ENCODE measurements around the gene CYREN.
"Not testable (repeated sequence)": the region's sequence is repeated elsewhere in the genome, so short reads cannot be mapped to it uniquely, and the experiment has no call there.

The CYREN gene

GRCh38 chr7:135170274-135170997 is at the start of gene CYREN:
TSS of gene CYREN (minus strand) at chr7:135170707. CDS start at chr7:135168922, 1,785 bp downstream.
- peak; percentile 79 to 92 for DNase-seq

GRCh38 chr7:135217645-135218509 is 47.4 kb upstream of the CYREN start:
- no peak for DNase-seq

DNA sequence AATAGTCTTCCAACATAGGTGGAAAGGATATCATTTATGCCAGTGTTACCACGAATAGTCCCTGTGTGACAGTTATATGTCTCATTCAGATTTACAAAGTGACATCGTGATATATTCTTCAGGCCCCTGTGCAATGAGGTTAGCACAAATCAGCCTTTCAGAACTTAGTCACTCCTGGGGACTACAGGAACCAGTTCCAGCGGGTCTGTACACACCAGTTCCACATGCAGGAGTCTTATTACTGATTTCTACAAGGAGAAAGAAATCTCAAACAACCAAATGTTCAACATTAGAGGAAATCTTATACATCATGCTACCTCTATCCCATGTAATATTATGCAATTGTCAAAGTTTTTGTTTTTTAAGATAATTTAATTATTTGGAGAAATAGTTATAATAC is 45.2 kb upstream of the CYREN start:
- no peak for DNase-seq

GRCh38 chr7:135215180-135215579 is 44.7 kb upstream of the CYREN start:
- no peak for DNase-seq

- DNase-seq, result no peak
These were observed 43.3 kb upstream of the CYREN start for GRCh38 chr7:135213831-135214230.

DNA sequence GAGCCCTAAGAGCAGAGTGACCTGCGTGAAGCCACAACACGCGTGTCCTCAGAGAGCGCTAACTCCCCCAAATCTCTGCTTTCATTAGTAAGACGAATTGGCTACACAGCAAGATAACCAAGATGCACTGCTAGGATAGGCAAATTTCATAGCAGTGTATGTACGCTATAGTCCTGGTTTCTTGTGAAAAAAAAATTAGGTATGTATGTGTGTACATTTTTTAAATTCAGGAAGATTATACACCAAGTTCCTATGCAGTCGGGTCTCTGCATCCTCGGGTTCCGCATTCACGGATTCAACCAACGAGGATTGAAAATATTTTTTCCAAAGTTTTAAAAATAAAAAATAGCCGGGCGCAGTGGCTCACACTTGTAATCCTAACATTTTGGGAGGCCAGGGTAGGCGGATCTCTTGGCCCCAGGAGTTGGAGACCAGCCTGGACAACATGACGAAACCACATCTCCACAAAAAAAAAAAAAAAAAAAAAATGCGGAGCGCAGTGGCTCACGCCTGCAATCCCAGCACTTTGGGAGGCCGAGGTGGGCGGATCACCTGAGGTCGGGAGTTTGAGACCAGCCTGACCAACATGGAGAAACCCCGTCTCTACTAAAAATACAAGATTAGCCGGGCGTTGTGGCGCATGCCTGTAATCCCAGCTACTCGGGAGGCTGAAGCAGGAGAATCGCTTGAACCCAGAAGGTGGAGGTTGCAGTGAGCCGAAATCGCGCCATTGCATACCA is 41.6 kb upstream of the CYREN start:
- not testable (repeated sequence) for DNase-seq

- peak; percentile 66 to 85 for DNase-seq
These were observed 40.9 kb upstream of the CYREN start, which contains the start of gene WDR91 for GRCh38 chr7:135211179-135211945. TSS of gene WDR91 (minus strand) at chr7:135211526. CDS start at chr7:135211502, 24 bp downstream.

DNA sequence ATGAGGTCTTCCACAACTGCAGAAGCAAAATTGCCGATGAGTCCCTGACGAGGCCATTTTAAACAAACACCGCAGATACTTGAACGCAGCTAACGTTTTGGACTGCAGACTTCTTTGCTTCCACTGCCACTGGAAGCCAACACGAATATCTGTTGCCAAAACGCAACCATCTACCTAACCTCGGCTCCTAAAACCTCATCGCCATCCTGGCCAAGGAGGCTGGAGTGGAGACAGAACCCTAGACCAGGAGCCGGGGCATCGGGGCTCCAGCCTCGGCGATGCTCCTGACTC is 40.3 kb upstream of the CYREN start:
- peak in 1 of 2 experiments; percentile 10 for DNase-seq

DNA sequence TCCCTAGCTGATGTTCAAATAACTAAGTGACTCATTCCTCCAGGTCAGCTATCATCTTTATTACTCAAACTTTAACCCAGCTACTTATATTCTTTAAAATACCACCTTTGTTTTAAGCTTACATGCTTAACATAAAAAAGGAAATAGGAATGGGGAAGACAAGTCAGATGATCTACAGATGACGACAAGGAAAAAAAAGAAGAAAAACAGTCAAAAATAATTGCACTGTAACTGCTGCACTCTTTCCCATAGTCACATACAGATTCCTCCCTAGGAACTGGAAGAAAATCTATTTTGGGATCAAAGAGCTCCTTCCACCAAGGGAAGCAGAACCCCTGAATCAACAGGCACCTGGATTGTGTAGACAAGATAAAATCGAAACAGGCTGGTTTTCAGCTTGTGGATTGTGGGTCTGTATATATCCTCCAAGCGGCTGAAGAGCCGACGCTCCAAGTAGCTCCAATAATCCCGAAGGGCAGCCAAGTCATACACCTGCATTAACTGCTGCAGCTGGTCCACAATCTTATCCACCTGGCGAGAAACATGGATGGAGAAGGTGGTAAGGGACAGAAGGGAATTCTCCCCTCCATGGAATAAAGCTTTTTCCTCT is 38.8 kb upstream of the CYREN start:
- DNase-seq, result no peak

DNA sequence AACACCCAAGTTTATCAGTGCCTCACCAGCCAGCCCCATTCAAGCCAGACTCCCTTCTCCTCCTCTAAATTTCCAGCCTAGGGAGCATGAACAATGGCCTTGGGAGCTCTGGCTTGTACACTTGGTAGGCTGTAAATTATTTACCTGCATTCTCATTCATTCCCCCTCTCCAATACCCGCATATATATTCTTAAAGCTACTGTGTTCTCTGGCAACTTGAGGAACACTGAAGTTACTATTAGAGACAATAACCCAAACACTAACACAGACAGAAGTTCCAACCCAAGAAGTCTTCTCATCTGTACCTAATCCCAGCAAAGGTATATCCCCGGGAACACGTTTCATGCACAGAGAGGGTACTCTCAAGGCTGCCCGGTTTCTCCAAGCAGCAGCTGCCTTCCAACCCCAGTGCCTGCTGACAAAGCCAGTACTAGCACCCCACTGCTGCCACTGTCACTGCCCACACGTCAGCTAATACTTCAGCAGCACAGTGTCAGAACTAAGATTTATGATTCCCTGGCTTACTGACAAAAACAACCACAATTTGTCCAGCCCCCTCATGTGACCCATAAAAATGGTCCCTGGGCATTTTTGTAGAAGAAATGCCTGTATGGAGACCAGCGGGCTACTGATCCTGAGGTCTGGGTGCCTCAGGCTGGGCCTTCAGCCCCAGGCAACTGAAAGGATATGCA is 37.7 kb upstream of the CYREN start:
- DNase-seq, result no peak

GRCh38 chr7:135207406-135208101 is 37.0 kb upstream of the CYREN start:
- DNase-seq, result no peak

DNA sequence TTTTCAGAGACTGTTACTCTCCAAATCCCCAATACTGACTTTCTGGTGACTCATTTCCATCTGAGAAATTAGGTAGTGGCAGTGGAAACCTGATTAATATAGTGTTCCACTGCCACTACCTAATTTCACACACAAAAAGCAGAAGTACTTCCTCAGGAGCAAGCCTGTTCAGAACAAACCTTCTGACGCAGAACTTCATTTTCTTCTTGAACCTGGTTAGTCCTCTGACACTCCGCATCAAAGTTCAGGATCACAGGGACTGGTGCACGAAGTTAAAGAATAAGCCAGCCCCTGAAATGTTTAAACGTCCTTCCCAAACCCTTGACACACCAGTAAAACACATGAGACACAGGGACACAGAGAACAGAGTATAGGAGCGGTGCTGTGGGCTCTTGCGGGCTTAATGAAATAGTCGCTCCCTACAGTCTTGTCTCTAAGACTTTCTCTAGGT is 36.5 kb upstream of the CYREN start:
- no peak for DNase-seq

GRCh38 chr7:135205850-135206249 is 35.3 kb upstream of the CYREN start:
- no peak for DNase-seq

DNA sequence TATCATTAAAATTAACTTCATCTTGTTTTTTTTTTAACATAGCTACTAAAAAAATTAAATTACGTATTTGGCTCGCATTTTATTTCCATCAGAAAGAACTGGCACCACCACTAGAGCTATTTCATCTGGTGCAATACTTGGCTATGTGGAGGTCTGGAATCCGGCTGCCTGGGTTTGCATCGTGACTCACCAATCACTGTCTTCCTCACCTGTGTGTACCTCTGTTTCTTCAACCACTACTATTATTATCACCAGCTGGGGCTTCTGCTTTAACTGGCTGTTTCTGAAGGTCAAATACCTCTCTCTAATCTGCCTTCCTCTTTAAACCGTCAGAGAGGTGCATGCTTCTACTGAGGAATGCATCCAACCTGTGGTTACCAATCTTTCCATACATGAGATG is 34.4 kb upstream of the CYREN start:
- no peak for DNase-seq

DNA sequence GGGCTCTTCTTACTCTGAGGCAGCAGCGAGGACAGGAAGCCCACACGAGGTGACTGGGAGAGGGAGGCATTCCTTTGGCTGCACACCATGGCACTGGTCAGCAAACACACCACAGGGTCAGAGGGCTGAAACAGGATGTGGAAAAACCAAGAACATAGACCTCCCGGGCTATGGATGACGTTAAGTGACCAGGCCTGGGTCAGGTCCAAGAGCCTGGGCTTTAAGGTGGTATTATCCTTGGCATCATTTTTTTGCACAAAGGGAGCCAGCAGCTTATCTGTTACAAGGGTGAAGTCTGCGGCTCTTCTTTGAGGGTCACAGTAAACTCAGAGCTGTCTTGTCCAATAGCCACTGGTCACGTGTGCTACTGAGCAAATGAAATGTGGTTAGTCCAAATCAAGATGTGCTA is 33.8 kb upstream of the CYREN start:
- no peak for DNase-seq

DNA sequence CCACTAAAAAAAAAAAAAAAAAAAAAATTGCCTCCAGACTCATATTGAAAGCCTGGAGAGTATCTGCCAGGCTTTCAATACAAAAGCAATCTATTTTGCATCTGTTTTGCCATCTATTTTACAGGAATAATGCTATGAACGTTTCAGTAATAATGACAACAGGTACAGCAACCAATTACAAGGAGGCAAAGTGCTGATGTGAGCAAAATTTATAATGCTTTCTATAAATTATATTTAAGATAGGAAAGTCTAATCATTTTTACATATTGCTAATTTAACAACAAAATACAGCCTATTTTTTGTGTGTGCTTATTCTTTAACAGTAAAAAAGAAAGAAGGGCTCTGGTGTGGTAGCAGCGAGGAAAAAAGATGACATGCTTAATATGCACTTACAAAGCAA is 30.8 kb upstream of the CYREN start:
- DNase-seq, result no peak

DNA sequence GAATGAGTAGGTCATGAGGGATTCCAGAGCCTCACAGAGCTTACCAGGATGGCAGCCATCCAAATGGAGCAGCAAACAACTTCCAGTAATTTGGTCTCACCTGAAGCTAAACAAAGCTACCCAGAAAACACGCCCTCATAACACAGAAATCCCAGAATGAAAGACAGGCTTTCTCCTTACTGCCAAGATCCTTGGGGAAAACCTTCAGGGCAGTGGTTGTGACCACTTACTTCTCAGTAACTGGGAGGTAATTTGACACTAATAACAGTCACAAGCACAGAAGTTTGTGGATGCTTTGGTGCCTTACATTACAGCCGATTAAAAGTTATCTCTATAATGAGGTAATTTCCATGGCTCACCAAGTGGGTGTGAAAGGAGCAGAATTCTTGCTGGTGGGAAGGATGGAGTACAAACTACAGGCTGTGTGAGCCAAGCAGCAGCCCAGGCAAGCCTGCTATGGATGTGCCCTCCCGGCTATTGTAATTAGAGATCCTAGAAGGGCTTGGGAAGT is 30.4 kb upstream of the CYREN start:
- no peak for DNase-seq

DNA sequence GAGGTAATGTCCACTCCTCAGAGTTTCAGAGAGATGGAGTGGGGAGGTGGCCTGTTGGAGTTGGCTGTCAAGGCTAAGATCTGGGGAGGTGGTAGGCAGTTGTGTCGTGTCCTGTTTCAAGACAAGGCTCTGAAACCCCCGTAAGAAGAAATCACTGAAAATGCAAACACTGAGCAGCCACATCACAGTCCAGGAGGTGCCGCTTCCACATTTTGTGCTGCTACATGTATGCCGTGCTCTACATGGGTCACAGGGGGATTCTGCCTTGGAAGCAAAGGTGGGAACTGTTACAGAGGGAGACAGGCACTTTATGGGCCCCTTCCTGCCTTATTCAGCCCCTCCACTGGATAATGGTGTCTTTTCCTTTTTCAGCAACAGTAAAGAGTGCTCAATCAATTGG is 28.9 kb upstream of the CYREN start:
- no peak for DNase-seq

- DNase-seq, result no peak
These were observed 27.6 kb upstream of the CYREN start for GRCh38 chr7:135197906-135198655.

DNA sequence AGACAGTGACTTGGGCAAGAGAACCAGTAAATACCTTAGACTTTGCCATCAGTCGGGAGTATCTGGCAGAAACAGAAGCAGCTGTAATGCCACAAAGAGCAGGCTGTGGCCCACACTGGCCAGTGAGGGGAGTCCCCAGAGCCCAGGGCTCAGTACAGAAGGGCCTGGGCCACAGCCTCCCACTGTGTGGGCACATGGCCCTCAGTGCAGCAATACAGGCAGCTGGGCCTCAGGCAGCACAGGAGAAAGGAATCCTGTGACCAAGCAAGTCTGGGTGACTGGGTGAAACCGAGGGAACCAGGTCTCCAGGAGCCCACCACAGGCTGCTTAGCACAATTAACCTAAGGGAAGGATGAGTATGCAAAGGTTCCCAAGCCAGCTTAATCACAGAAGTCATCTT is 26.8 kb upstream of the CYREN start:
- no peak for DNase-seq

Measured in SW 1271 (cell line).